Activated CD8-positive, alpha-beta memory T cell treated with anti-CD3 and anti-CD28 coated beads, Interleukin-2, amount 50 U/mL, for 4 hours (primary cell): ENCODE data around the gene PRICKLE3.

Experiments used
- DNase-seq: peaks from one replicate; pipeline ENCODE4 v3.0.0-alpha.2; 2020

The PRICKLE3 gene

GRCh38 chrX:49204709-49205108 is 18.5 kb upstream of the PRICKLE3 start:
- no peak for DNase-seq

- DNase-seq: no peak
These were observed 17.8 kb upstream of the PRICKLE3 start for GRCh38 chrX:49204017-49204416.

- no peak for DNase-seq
These were observed 17.4 kb upstream of the PRICKLE3 start for GRCh38 chrX:49203536-49203935.

GRCh38 chrX:49202022-49202421 is 15.8 kb upstream of the PRICKLE3 start:
- DNase-seq: no peak

- peak; percentile 88 for DNase-seq
These were observed 14.0 kb upstream of the PRICKLE3 start, which contains the start of gene SYP for GRCh38 chrX:49199906-49200771. Gene SYP, minus strand, starts transcription at chrX:49200193. Its CDS starts 7 bp downstream, at chrX:49200186.

- no peak for DNase-seq
These were observed 13.1 kb upstream of the PRICKLE3 start for GRCh38 chrX:49199315-49199595.

- no peak for DNase-seq
These were observed 12.6 kb upstream of the PRICKLE3 start for GRCh38 chrX:49198540-49199314.

GRCh38 chrX:49197543-49198087 is 11.4 kb upstream of the PRICKLE3 start:
- no peak for DNase-seq

- DNase-seq: no peak
These were observed 7.4 kb upstream of the PRICKLE3 start for GRCh38 chrX:49193542-49193964.

- DNase-seq: no peak
These were observed 6.7 kb upstream of the PRICKLE3 start for GRCh38 chrX:49192722-49193328.

- peak; percentile 27 for DNase-seq
These were observed 5.4 kb upstream of the PRICKLE3 start for GRCh38 chrX:49191574-49192011.

- DNase-seq: peak; percentile 77
These were observed 4.8 kb upstream of the PRICKLE3 start for GRCh38 chrX:49190821-49191573.

- DNase-seq: no peak
These were observed 3.4 kb upstream of the PRICKLE3 start for GRCh38 chrX:49189606-49190005.

- no peak for DNase-seq
These were observed 2.4 kb upstream of the PRICKLE3 start for GRCh38 chrX:49188468-49189076.

GRCh38 chrX:49187526-49187925 is 1.4 kb upstream of the PRICKLE3 start:
- no peak for DNase-seq

- no peak for DNase-seq
These were observed 838 bp upstream of the PRICKLE3 start for GRCh38 chrX:49187028-49187394.

GRCh38 chrX:49184294-49185281 is 1.6 kb downstream of the PRICKLE3 start:
- no peak for DNase-seq

- no peak for DNase-seq
These were observed 2.4 kb downstream of the PRICKLE3 start for GRCh38 chrX:49183701-49184281.

GRCh38 chrX:49179358-49179757 is 6.8 kb downstream of the PRICKLE3 start:
- DNase-seq: no peak

- no peak for DNase-seq
These were observed 7.6 kb downstream of the PRICKLE3 start for GRCh38 chrX:49178537-49178936.
